ENCODE results near the gene NDFIP1. TPM values are rescaled to one million over a fixed set of nuclear protein-coding genes. Genes with fewer than 3 reads are reported as not detected.
"Not testable (repeated sequence)": the region's sequence is repeated elsewhere in the genome, so short reads cannot be mapped to it uniquely, and the experiment has no call there.

NDFIP1 gene
- total and polyA plus RNA-seq, 5 experiments from 2014 or later, result 102 to 144 (median 125) TPM

GRCh38 chr5:142183561-142183960, 75.0 kb downstream of the NDFIP1 start:
- POLR2A ChIA-PET, result no interaction called here
- Mint-ChIP-seq H3K4me3 (no peak overlapping the region), H3K27ac (no peak overlapping the region)

GRCh38 chr5:142184988-142185387, 76.4 kb downstream of the NDFIP1 start:
- peaks cover 0 to 1% (median 0%) of the 10 kb centered on the region in 9 donors for H3K9me3 Mint-ChIP-seq
- H3K4me1 Mint-ChIP-seq, result peaks cover 0 to 15% (median 7%) of the 10 kb centered on the region in 4 donors

More at GRCh38 chr5:142183561-142183960, 75.0 kb downstream of the NDFIP1 start:
- ATAC-seq, result no peak
- Mint-ChIP-seq H3K9me3 (peaks cover 0 to 1% (median 0%) of the 10 kb centered on the region in 9 donors), H3K36me3 (no peaks in the 10 kb centered on the region), H3K27me3 (peaks cover 0 to 23% (median 4%) of the 10 kb centered on the region in 5 donors), H3K4me1 (peaks cover 0 to 13% (median 6%) of the 10 kb centered on the region in 4 donors)
- DNase-seq, result no peak

GRCh38 chr5:142186514-142186856, 77.9 kb downstream of the NDFIP1 start:
- ATAC-seq (no peak), DNase-seq (no peak)
- POLR2A ChIA-PET, result no interaction called here

More at GRCh38 chr5:142184988-142185387, 76.4 kb downstream of the NDFIP1 start:
- Mint-ChIP-seq H3K27ac (no peak overlapping the region), H3K36me3 (no peaks in the 10 kb centered on the region), H3K4me3 (no peak overlapping the region), H3K27me3 (peaks cover 0 to 23% (median 4%) of the 10 kb centered on the region in 5 donors)
- ATAC-seq, result no peak
- POLR2A ChIA-PET, result interaction anchor here (0.6 kb wide), 1 partner anchor 20 kb away, joined by 3 read pairs; no protein-coding TSS in a partner anchor
- DNase-seq, result no peak

GRCh38 chr5:142186857-142187594, 78.4 kb downstream of the NDFIP1 start:
- Mint-ChIP-seq H3K36me3 (no peaks in the 10 kb centered on the region), H3K4me3 (no peak overlapping the region), H3K27ac (no peak overlapping the region), H3K9me3 (no peaks in the 10 kb centered on the region), H3K27me3 (peaks cover 0 to 23% (median 4%) of the 10 kb centered on the region in 5 donors), H3K4me1 (peaks cover 0 to 15% (median 7%) of the 10 kb centered on the region in 4 donors)
- ATAC-seq (no peak), DNase-seq (no peak)
- POLR2A ChIA-PET, result interaction anchor here (0.5 kb wide), 1 partner anchor 230 kb away, joined by 3 read pairs; no protein-coding TSS in a partner anchor

More at GRCh38 chr5:142186514-142186856, 77.9 kb downstream of the NDFIP1 start:
- no peak overlapping the region for H3K4me3 Mint-ChIP-seq
- no peaks in the 10 kb centered on the region for H3K36me3 Mint-ChIP-seq
- no peak overlapping the region for H3K27ac Mint-ChIP-seq
- H3K4me1 Mint-ChIP-seq, result peaks cover 0 to 15% (median 7%) of the 10 kb centered on the region in 4 donors
- peaks cover 0 to under 1% (median 0%) of the 10 kb centered on the region in 9 donors for H3K9me3 Mint-ChIP-seq
- peaks cover 0 to 23% (median 4%) of the 10 kb centered on the region in 5 donors for H3K27me3 Mint-ChIP-seq

- POLR2A ChIA-PET, ATAC-seq, DNase-seq, H3K36me3 Mint-ChIP-seq, H3K4me3 Mint-ChIP-seq, H3K9me3 Mint-ChIP-seq: not testable (repeated sequence)
- H3K4me1 Mint-ChIP-seq, result peaks cover 0 to 15% (median 7%) of the 10 kb centered on the region in 4 donors
- H3K27ac Mint-ChIP-seq, result peak overlapping the region in 1 of 10 donors; percentile 34
- peaks cover 0 to 23% (median 4%) of the 10 kb centered on the region in 5 donors for H3K27me3 Mint-ChIP-seq
Observed at GRCh38 chr5:142188691-142189090, 80.1 kb downstream of the NDFIP1 start.

GRCh38 chr5:142189813-142190212, 81.2 kb downstream of the NDFIP1 start:
- Mint-ChIP-seq H3K27me3 (peaks cover 0 to 19% (median 3%) of the 10 kb centered on the region in 5 donors), H3K4me3 (no peak overlapping the region), H3K9me3 (no peaks in the 10 kb centered on the region), H3K27ac (no peak overlapping the region), H3K36me3 (no peaks in the 10 kb centered on the region), H3K4me1 (peaks cover 0 to 15% (median 7%) of the 10 kb centered on the region in 4 donors)
- DNase-seq, result no peak
- POLR2A ChIA-PET, result no interaction called here
- ATAC-seq, result no peak

GRCh38 chr5:142191776-142192175, 83.2 kb downstream of the NDFIP1 start:
- no peak overlapping the region for H3K4me3 Mint-ChIP-seq
- no peaks in the 10 kb centered on the region for H3K9me3 Mint-ChIP-seq
- no peaks in the 10 kb centered on the region for H3K36me3 Mint-ChIP-seq
- H3K27ac Mint-ChIP-seq, result no peak overlapping the region
- POLR2A ChIA-PET, result no interaction called here
- DNase-seq (no peak), ATAC-seq (no peak)
- H3K27me3 Mint-ChIP-seq, result peaks cover 0 to 13% (median 0%) of the 10 kb centered on the region in 5 donors
- peaks cover 0 to 13% (median 7%) of the 10 kb centered on the region in 4 donors for H3K4me1 Mint-ChIP-seq

GRCh38 chr5:142192286-142193113, 83.9 kb downstream of the NDFIP1 start:
- no peak overlapping the region for H3K27ac Mint-ChIP-seq
- peaks cover 0 to 6% (median 4%) of the 10 kb centered on the region in 4 donors for H3K4me1 Mint-ChIP-seq
- POLR2A ChIA-PET, result no interaction called here
- no peak for DNase-seq
- no peak overlapping the region for H3K4me3 Mint-ChIP-seq
- peaks cover 0 to 9% (median 0%) of the 10 kb centered on the region in 5 donors for H3K27me3 Mint-ChIP-seq
- no peaks in the 10 kb centered on the region for H3K36me3 Mint-ChIP-seq
- no peak for ATAC-seq
- H3K9me3 Mint-ChIP-seq, result no peaks in the 10 kb centered on the region

- Mint-ChIP-seq H3K36me3 (no peaks in the 10 kb centered on the region), H3K4me3 (no peak overlapping the region), H3K27me3 (peaks cover 0 to 3% (median 2%) of the 10 kb centered on the region in 5 donors), H3K27ac (no peak overlapping the region), H3K4me1 (peaks cover 0 to 2% (median under 1%) of the 10 kb centered on the region in 4 donors), H3K9me3 (no peaks in the 10 kb centered on the region)
- ATAC-seq, result no peak
- POLR2A ChIA-PET, result no interaction called here
- no peak for DNase-seq
Observed at GRCh38 chr5:142193114-142193428, 84.5 kb downstream of the NDFIP1 start.

GRCh38 chr5:142197098-142197497, 88.5 kb downstream of the NDFIP1 start:
- H3K4me3 Mint-ChIP-seq, result no peak overlapping the region

GRCh38 chr5:142197781-142198180, 89.2 kb downstream of the NDFIP1 start:
- DNase-seq (no peak), ATAC-seq (no peak)
- Mint-ChIP-seq H3K4me1 (peaks cover 0 to 3% (median 0%) of the 10 kb centered on the region in 4 donors), H3K27me3 (peaks cover 0 to 9% (median 3%) of the 10 kb centered on the region in 5 donors), H3K36me3 (no peaks in the 10 kb centered on the region), H3K27ac (no peak overlapping the region), H3K4me3 (no peak overlapping the region), H3K9me3 (no peaks in the 10 kb centered on the region)
- POLR2A ChIA-PET, result interaction anchor here (0.6 kb wide), 1 partner anchor 25 kb away, joined by 3 read pairs; no protein-coding TSS in a partner anchor

More at GRCh38 chr5:142197098-142197497, 88.5 kb downstream of the NDFIP1 start:
- DNase-seq, result no peak
- Mint-ChIP-seq H3K9me3 (no peaks in the 10 kb centered on the region), H3K27ac (no peak overlapping the region), H3K36me3 (no peaks in the 10 kb centered on the region), H3K27me3 (peaks cover 0 to 9% (median 1%) of the 10 kb centered on the region in 5 donors), H3K4me1 (peaks cover 0 to 3% (median 0%) of the 10 kb centered on the region in 4 donors)
- ATAC-seq, result no peak
- POLR2A ChIA-PET, result interaction anchor here (0.6 kb wide), 1 partner anchor 26 kb away, joined by 3 read pairs; no protein-coding TSS in a partner anchor

- POLR2A ChIA-PET, result no interaction called here
- peak overlapping the region in 1 of 10 donors; percentile 54 for H3K27ac Mint-ChIP-seq
- H3K9me3 Mint-ChIP-seq, result no peaks in the 10 kb centered on the region
- H3K27me3 Mint-ChIP-seq, result peaks cover 0 to 9% (median 3%) of the 10 kb centered on the region in 5 donors
- no peak for DNase-seq
- H3K4me3 Mint-ChIP-seq, result no peak overlapping the region
- H3K36me3 Mint-ChIP-seq, result no peaks in the 10 kb centered on the region
- ATAC-seq, result no peak
- peaks cover 0 to 3% (median 0%) of the 10 kb centered on the region in 4 donors for H3K4me1 Mint-ChIP-seq
Observed at GRCh38 chr5:142199388-142199787, 90.8 kb downstream of the NDFIP1 start.
